ENCODE measurements around the gene GRK1.
A peak's percentile ranks its signal among the peaks of the same experiment; 100 is the strongest.
"Not testable (repeated sequence)": the region's sequence is repeated elsewhere in the genome, so short reads cannot be mapped to it uniquely, and the experiment has no call there.

The GRK1 gene

GRCh38 chr13:113745059-113745458, 78.0 kb downstream of the GRK1 start:
- no peak overlapping the region for H3K4me3 ChIP-seq (ENCODE audit: low read depth, low read length)
- H3K4me1 ChIP-seq (ENCODE audit: control insufficient read depth, insufficient read depth, low read length), result no peaks in the 10 kb centered on the region
- no peaks in the 10 kb centered on the region for H3K36me3 ChIP-seq (ENCODE audit: control insufficient read depth in 2 of 2, insufficient read depth in 1 of 2, low read length in 2 of 2)
- CTCF ChIA-PET, result no interaction called here
- TF ChIP-seq ZNF76 (tag by site-specific recombination; IDR thresholded peaks at IDR 0.05; ENCODE audit: borderline replicate concordance, low read depth), result no peak
- no peaks in the 10 kb centered on the region for H3K9me3 ChIP-seq (ENCODE audit: control insufficient read depth, insufficient read depth, low read depth, low read length)
- POLR2A ChIA-PET, result no interaction called here
- no peak overlapping the region for H3K27ac ChIP-seq (ENCODE audit: extremely low read depth, low read depth, low read length)

GRCh38 chr13:113745500-113746142, 78.6 kb downstream of the GRK1 start:
- CTCF ChIA-PET; POLR2A ChIA-PET; H3K9me3 ChIP-seq (ENCODE audit: control insufficient read depth, insufficient read depth, low read depth, low read length); H3K36me3 ChIP-seq (ENCODE audit: control insufficient read depth in 2 of 2, insufficient read depth in 1 of 2, low read length in 2 of 2); H3K27ac ChIP-seq (ENCODE audit: extremely low read depth, low read depth, low read length); H3K4me1 ChIP-seq (ENCODE audit: control insufficient read depth, insufficient read depth, low read length); H3K4me3 ChIP-seq (ENCODE audit: low read depth, low read length): not testable (repeated sequence)
- TF ChIP-seq ZBTB8A (tag by site-specific recombination; IDR thresholded peaks at IDR 0.05), result peak; percentile 38; the same call in 1 of the 2 replicates

DNA sequence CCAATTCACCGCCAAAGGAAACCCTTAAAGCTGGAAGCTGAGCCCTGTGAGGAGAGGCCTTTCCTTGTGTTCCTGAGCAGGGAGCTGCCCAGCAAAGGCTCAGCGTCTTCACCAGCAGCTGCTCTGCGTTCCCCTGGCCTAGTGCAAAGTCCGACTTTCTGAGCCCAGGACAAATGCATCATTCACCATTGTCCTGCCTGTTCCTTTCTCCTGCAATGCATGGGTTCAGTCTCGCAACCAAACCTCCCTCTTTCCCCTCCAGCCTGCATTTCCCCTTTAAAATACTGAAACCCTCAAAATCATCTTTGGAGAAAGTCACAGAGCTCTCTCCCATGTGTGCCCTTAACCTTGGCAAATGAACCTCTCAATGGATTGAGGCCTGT, 79.1 kb downstream of the GRK1 start:
- POLR2A ChIA-PET, result no interaction called here
- H3K4me1 ChIP-seq (ENCODE audit: control insufficient read depth, insufficient read depth, low read length), result no peaks in the 10 kb centered on the region
- CTCF ChIA-PET, result no interaction called here

More for the DNA sequence above, 79.1 kb downstream of the GRK1 start:
- H3K27ac ChIP-seq (ENCODE audit: extremely low read depth, low read depth, low read length), result no peak overlapping the region
- no peaks in the 10 kb centered on the region for H3K9me3 ChIP-seq (ENCODE audit: control insufficient read depth, insufficient read depth, low read depth, low read length)
- no peaks in the 10 kb centered on the region for H3K36me3 ChIP-seq (ENCODE audit: control insufficient read depth in 2 of 2, insufficient read depth in 1 of 2, low read length in 2 of 2)
- no peak overlapping the region for H3K4me3 ChIP-seq (ENCODE audit: low read depth, low read length)
- no peak for TF ChIP-seq IKZF3 (tag by site-specific recombination; IDR thresholded peaks at IDR 0.05)
- TF ChIP-seq, protein P1, sequence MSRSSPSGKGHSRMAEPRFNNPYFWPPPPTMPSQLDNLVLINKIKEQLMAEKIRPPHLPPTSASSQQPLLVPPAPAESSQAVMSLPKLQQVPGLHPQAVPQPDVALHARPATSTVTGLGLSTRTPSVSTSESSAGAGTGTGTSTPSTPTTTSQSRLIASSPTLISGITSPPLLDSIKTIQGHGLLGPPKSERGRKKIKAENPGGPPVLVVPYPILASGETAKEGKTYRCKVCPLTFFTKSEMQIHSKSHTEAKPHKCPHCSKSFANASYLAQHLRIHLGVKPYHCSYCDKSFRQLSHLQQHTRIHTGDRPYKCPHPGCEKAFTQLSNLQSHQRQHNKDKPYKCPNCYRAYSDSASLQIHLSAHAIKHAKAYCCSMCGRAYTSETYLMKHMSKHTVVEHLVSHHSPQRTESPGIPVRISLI (tag by site-specific recombination; IDR thresholded peaks at IDR 0.05), result no peak
- TF ChIP-seq ZNF48 (tag by site-specific recombination; IDR thresholded peaks at IDR 0.05), result no peak
- TF ChIP-seq ZNF433 (tag by site-specific recombination; IDR thresholded peaks at IDR 0.05; ENCODE audit: low read depth), result no peak
- no peak for TF ChIP-seq ZNF571 (tag by site-specific recombination; IDR thresholded peaks at IDR 0.05)
- no peak for TF ChIP-seq ZBTB48 (tag by site-specific recombination; IDR thresholded peaks at IDR 0.05)
- TF ChIP-seq ZNF223 (tag by site-specific recombination; IDR thresholded peaks at IDR 0.05), result no peak
- TF ChIP-seq ZNF155 (tag by site-specific recombination; IDR thresholded peaks at IDR 0.05), result no peak
- 0 out of 2 replicates have a peak, but pooled peaks have one; percentile 67 for TF ChIP-seq ZFP69B (tag by site-specific recombination; IDR thresholded peaks at IDR 0.05)
- no peak for TF ChIP-seq ZNF785 (tag by site-specific recombination; IDR thresholded peaks at IDR 0.05)
- TF ChIP-seq ZNF704 (tag by site-specific recombination; IDR thresholded peaks at IDR 0.05), result no peak
- TF ChIP-seq ZNF600 (tag by site-specific recombination; IDR thresholded peaks at IDR 0.05), result no peak
- TF ChIP-seq, protein P2, sequence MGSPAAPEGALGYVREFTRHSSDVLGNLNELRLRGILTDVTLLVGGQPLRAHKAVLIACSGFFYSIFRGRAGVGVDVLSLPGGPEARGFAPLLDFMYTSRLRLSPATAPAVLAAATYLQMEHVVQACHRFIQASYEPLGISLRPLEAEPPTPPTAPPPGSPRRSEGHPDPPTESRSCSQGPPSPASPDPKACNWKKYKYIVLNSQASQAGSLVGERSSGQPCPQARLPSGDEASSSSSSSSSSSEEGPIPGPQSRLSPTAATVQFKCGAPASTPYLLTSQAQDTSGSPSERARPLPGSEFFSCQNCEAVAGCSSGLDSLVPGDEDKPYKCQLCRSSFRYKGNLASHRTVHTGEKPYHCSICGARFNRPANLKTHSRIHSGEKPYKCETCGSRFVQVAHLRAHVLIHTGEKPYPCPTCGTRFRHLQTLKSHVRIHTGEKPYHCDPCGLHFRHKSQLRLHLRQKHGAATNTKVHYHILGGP (tag by site-specific recombination; IDR thresholded peaks at IDR 0.05), result no peak
- TF ChIP-seq, protein P3, sequence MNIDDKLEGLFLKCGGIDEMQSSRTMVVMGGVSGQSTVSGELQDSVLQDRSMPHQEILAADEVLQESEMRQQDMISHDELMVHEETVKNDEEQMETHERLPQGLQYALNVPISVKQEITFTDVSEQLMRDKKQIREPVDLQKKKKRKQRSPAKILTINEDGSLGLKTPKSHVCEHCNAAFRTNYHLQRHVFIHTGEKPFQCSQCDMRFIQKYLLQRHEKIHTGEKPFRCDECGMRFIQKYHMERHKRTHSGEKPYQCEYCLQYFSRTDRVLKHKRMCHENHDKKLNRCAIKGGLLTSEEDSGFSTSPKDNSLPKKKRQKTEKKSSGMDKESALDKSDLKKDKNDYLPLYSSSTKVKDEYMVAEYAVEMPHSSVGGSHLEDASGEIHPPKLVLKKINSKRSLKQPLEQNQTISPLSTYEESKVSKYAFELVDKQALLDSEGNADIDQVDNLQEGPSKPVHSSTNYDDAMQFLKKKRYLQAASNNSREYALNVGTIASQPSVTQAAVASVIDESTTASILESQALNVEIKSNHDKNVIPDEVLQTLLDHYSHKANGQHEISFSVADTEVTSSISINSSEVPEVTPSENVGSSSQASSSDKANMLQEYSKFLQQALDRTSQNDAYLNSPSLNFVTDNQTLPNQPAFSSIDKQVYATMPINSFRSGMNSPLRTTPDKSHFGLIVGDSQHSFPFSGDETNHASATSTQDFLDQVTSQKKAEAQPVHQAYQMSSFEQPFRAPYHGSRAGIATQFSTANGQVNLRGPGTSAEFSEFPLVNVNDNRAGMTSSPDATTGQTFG (tag by site-specific recombination; IDR thresholded peaks at IDR 0.05; ENCODE audit: borderline replicate concordance), result no peak
- peak; percentile 76 for TF ChIP-seq ZBTB17 (tag by site-specific recombination; IDR thresholded peaks at IDR 0.05)
- TF ChIP-seq ZIC2 (tag by site-specific recombination; IDR thresholded peaks at IDR 0.05), result no peak
- TF ChIP-seq ZNF426 (tag by site-specific recombination; IDR thresholded peaks at IDR 0.05), result no peak
- no peak for TF ChIP-seq GFI1B (tag by site-specific recombination; IDR thresholded peaks at IDR 0.05)
- TF ChIP-seq ZNF26 (tag by site-specific recombination; IDR thresholded peaks at IDR 0.05), result no peak
- peak; percentile 88 for TF ChIP-seq PRDM1 (tag by site-specific recombination; IDR thresholded peaks at IDR 0.05)
- TF ChIP-seq ZBTB8A (tag by site-specific recombination; IDR thresholded peaks at IDR 0.05), result peak; percentile 9; the same call in 1 of the 2 replicates
- TF ChIP-seq ZFP41 (tag by site-specific recombination; IDR thresholded peaks at IDR 0.05; ENCODE audit: borderline replicate concordance), result no peak

Data from HEK293 (cell line).